HEK293 (cell line): ENCODE measurements around the gene TCF7L2.

Experiments used
- GLI4 ChIP-seq: fragments of 450-650 bp; formaldehyde crosslinking; IDR thresholded peaks from 2 replicates; pipeline ENCODE4 v1.5.1; 2016; ENCODE audit warnings: missing biosample characterization, missing genetic modification characterization
- TRIM28 ChIP-seq: IDR thresholded peaks from 2 replicates; pipeline ENCODE4 v1.6.1; 2011; ENCODE audit warnings: low read length, control low read depth, borderline replicate concordance
- ZNF138 ChIP-seq: fragments of 450-650 bp; formaldehyde crosslinking; IDR thresholded peaks from 2 replicates; pipeline ENCODE4 v1.5.1; 2016; ENCODE audit warnings: missing biosample characterization, missing genetic modification characterization, borderline replicate concordance
- ZNF19 ChIP-seq: fragments of 450-650 bp; formaldehyde crosslinking; IDR thresholded peaks from 2 replicates; pipeline ENCODE4; 2016; ENCODE audit warnings: missing biosample characterization, missing genetic modification characterization, low read depth
- ZNF350 ChIP-seq: fragments of 450-650 bp; formaldehyde crosslinking; IDR thresholded peaks from 2 replicates; pipeline ENCODE4 v1.5.0; 2017; ENCODE audit warnings: missing biosample characterization, mild to moderate bottlenecking, missing genetic modification characterization
- ZNF426 ChIP-seq: fragments of 450-650 bp; formaldehyde crosslinking; IDR thresholded peaks from 2 replicates; pipeline ENCODE4 v1.5.1; 2017; ENCODE audit warnings: missing biosample characterization, missing genetic modification characterization, mild to moderate bottlenecking, inconsistent platforms, moderate library complexity
- ZNF624 ChIP-seq: fragments of 450-650 bp; formaldehyde crosslinking; IDR thresholded peaks from 2 replicates; pipeline ENCODE4 v1.5.1; 2017; ENCODE audit warnings: missing biosample characterization, missing genetic modification characterization
- TF ChIP-seq, protein P1 (sequence below): fragments of 450-650 bp; formaldehyde crosslinking; IDR thresholded peaks from 2 replicates; pipeline ENCODE4 v1.5.1; 2016; ENCODE audit warnings: missing biosample characterization, missing genetic modification characterization, borderline replicate concordance
- TF ChIP-seq, protein P2 (sequence below): fragments of 450-650 bp; formaldehyde crosslinking; IDR thresholded peaks from 2 replicates; pipeline ENCODE4 v1.5.1; 2016; ENCODE audit warnings: missing biosample characterization, missing genetic modification characterization
- TF ChIP-seq, protein P3 (sequence below): fragments of 450-650 bp; formaldehyde crosslinking; IDR thresholded peaks from 2 replicates; pipeline ENCODE4 v1.5.1; 2016; ENCODE audit warnings: missing biosample characterization, missing genetic modification characterization
- TF ChIP-seq, protein P4 (sequence below): sonication (generic); formaldehyde crosslinking; IDR thresholded peaks from 2 replicates; pipeline ENCODE4 v1.8.1; 2022; ENCODE audit warnings: mild to moderate bottlenecking, moderate library complexity, missing genetic modification reagents
- TF ChIP-seq, protein P5 (sequence below): fragments of 450-650 bp; formaldehyde crosslinking; IDR thresholded peaks from 2 replicates; pipeline ENCODE4 v1.5.1; 2016; ENCODE audit warnings: missing biosample characterization, missing genetic modification characterization
- TF ChIP-seq, protein P6 (sequence below): fragments of 450-650 bp; formaldehyde crosslinking; IDR thresholded peaks from 2 replicates; pipeline ENCODE4 v1.5.1; 2016; ENCODE audit warnings: missing biosample characterization, missing genetic modification characterization

DNA sequence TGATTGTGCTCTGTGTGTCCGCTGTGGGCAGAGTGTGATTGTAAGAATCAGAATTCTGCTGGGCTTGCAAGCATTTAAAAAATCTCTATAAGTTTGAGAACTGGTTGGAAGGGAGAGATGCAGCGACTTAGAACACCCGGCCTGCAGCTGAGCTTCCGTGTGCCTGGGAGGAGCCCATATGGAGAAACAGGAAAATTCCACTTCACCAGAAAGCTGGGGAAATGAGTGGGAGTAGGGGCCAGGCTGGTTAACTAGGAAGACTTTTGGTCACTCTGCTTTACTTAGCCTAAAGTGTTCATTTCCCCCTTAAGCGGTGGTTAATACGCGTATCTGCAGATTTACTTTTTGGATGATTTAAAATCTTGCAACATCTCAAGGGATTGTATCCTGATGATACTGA is 72.2 kb downstream of the TCF7L2 start:
- TF ChIP-seq, protein P1, sequence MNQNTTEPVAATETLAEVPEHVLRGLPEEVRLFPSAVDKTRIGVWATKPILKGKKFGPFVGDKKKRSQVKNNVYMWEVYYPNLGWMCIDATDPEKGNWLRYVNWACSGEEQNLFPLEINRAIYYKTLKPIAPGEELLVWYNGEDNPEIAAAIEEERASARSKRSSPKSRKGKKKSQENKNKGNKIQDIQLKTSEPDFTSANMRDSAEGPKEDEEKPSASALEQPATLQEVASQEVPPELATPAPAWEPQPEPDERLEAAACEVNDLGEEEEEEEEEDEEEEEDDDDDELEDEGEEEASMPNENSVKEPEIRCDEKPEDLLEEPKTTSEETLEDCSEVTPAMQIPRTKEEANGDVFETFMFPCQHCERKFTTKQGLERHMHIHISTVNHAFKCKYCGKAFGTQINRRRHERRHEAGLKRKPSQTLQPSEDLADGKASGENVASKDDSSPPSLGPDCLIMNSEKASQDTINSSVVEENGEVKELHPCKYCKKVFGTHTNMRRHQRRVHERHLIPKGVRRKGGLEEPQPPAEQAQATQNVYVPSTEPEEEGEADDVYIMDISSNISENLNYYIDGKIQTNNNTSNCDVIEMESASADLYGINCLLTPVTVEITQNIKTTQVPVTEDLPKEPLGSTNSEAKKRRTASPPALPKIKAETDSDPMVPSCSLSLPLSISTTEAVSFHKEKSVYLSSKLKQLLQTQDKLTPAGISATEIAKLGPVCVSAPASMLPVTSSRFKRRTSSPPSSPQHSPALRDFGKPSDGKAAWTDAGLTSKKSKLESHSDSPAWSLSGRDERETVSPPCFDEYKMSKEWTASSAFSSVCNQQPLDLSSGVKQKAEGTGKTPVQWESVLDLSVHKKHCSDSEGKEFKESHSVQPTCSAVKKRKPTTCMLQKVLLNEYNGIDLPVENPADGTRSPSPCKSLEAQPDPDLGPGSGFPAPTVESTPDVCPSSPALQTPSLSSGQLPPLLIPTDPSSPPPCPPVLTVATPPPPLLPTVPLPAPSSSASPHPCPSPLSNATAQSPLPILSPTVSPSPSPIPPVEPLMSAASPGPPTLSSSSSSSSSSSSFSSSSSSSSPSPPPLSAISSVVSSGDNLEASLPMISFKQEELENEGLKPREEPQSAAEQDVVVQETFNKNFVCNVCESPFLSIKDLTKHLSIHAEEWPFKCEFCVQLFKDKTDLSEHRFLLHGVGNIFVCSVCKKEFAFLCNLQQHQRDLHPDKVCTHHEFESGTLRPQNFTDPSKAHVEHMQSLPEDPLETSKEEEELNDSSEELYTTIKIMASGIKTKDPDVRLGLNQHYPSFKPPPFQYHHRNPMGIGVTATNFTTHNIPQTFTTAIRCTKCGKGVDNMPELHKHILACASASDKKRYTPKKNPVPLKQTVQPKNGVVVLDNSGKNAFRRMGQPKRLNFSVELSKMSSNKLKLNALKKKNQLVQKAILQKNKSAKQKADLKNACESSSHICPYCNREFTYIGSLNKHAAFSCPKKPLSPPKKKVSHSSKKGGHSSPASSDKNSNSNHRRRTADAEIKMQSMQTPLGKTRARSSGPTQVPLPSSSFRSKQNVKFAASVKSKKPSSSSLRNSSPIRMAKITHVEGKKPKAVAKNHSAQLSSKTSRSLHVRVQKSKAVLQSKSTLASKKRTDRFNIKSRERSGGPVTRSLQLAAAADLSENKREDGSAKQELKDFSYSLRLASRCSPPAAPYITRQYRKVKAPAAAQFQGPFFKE (tag by site-specific recombination): no peak
- TF ChIP-seq, protein P2, sequence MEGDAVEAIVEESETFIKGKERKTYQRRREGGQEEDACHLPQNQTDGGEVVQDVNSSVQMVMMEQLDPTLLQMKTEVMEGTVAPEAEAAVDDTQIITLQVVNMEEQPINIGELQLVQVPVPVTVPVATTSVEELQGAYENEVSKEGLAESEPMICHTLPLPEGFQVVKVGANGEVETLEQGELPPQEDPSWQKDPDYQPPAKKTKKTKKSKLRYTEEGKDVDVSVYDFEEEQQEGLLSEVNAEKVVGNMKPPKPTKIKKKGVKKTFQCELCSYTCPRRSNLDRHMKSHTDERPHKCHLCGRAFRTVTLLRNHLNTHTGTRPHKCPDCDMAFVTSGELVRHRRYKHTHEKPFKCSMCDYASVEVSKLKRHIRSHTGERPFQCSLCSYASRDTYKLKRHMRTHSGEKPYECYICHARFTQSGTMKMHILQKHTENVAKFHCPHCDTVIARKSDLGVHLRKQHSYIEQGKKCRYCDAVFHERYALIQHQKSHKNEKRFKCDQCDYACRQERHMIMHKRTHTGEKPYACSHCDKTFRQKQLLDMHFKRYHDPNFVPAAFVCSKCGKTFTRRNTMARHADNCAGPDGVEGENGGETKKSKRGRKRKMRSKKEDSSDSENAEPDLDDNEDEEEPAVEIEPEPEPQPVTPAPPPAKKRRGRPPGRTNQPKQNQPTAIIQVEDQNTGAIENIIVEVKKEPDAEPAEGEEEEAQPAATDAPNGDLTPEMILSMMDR (tag by site-specific recombination): no peak
- no peak for TF ChIP-seq ZNF426 (tag by site-specific recombination)
- TF ChIP-seq ZNF138: no peak
- TF ChIP-seq, protein P3, sequence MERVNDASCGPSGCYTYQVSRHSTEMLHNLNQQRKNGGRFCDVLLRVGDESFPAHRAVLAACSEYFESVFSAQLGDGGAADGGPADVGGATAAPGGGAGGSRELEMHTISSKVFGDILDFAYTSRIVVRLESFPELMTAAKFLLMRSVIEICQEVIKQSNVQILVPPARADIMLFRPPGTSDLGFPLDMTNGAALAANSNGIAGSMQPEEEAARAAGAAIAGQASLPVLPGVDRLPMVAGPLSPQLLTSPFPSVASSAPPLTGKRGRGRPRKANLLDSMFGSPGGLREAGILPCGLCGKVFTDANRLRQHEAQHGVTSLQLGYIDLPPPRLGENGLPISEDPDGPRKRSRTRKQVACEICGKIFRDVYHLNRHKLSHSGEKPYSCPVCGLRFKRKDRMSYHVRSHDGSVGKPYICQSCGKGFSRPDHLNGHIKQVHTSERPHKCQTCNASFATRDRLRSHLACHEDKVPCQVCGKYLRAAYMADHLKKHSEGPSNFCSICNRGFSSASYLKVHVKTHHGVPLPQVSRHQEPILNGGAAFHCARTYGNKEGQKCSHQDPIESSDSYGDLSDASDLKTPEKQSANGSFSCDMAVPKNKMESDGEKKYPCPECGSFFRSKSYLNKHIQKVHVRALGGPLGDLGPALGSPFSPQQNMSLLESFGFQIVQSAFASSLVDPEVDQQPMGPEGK (tag by site-specific recombination): no peak
- TF ChIP-seq ZNF624 (tag by site-specific recombination): no peak
- no peak for TF ChIP-seq GLI4 (tag by site-specific recombination)
- TF ChIP-seq, protein P4, sequence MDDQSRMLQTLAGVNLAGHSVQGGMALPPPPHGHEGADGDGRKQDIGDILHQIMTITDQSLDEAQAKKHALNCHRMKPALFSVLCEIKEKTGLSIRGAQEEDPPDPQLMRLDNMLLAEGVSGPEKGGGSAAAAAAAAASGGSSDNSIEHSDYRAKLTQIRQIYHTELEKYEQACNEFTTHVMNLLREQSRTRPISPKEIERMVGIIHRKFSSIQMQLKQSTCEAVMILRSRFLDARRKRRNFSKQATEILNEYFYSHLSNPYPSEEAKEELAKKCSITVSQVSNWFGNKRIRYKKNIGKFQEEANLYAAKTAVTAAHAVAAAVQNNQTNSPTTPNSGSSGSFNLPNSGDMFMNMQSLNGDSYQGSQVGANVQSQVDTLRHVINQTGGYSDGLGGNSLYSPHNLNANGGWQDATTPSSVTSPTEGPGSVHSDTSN (CRISPR knock-in tag): no peak
- no peak for TF ChIP-seq TRIM28
- no peak for TF ChIP-seq ZNF19 (tag by site-specific recombination)
- TF ChIP-seq, protein P5, sequence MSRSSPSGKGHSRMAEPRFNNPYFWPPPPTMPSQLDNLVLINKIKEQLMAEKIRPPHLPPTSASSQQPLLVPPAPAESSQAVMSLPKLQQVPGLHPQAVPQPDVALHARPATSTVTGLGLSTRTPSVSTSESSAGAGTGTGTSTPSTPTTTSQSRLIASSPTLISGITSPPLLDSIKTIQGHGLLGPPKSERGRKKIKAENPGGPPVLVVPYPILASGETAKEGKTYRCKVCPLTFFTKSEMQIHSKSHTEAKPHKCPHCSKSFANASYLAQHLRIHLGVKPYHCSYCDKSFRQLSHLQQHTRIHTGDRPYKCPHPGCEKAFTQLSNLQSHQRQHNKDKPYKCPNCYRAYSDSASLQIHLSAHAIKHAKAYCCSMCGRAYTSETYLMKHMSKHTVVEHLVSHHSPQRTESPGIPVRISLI (tag by site-specific recombination): no peak
- TF ChIP-seq ZNF350 (tag by site-specific recombination): no peak
- TF ChIP-seq, protein P6, sequence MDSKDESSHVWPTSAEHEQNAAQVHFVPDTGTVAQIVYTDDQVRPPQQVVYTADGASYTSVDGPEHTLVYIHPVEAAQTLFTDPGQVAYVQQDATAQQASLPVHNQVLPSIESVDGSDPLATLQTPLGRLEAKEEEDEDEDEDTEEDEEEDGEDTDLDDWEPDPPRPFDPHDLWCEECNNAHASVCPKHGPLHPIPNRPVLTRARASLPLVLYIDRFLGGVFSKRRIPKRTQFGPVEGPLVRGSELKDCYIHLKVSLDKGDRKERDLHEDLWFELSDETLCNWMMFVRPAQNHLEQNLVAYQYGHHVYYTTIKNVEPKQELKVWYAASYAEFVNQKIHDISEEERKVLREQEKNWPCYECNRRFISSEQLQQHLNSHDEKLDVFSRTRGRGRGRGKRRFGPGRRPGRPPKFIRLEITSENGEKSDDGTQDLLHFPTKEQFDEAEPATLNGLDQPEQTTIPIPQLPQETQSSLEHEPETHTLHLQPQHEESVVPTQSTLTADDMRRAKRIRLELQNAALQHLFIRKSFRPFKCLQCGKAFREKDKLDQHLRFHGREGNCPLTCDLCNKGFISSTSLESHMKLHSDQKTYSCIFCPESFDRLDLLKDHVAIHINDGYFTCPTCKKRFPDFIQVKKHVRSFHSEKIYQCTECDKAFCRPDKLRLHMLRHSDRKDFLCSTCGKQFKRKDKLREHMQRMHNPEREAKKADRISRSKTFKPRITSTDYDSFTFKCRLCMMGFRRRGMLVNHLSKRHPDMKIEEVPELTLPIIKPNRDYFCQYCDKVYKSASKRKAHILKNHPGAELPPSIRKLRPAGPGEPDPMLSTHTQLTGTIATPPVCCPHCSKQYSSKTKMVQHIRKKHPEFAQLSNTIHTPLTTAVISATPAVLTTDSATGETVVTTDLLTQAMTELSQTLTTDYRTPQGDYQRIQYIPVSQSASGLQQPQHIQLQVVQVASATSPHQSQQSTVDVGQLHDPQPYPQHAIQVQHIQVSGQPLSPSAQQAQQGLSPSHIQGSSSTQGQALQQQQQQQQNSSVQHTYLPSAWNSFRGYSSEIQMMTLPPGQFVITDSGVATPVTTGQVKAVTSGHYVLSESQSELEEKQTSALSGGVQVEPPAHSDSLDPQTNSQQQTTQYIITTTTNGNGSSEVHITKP: no peak
